Neuronal stem cell (in vitro differentiated cells): ENCODE data around the gene AMMECR1.
"Not testable (repeated sequence)": the region's sequence is repeated elsewhere in the genome, so short reads cannot be mapped to it uniquely, and the experiment has no call there.

Experiments used
- DNase-seq: peaks from one replicate; pipeline ENCODE4 v3.0.0-alpha.2; 2013; ENCODE audit warnings: low spot score
- H2AFZ ChIP-seq: one replicate; pipeline ENCODE4 v1.6.1; 2013; ENCODE audit warnings: mild to moderate bottlenecking, low read length, inconsistent platforms
- H2AK5ac ChIP-seq: 2 replicates; pipeline ENCODE4 v1.6.1; 2013; ENCODE audit warnings: low read depth, mild to moderate bottlenecking, inconsistent platforms, low read length, moderate library complexity, mixed read lengths
- H2BK120ac ChIP-seq: 2 replicates; pipeline ENCODE4 v1.6.1; 2013; ENCODE audit warnings: low read depth, mild to moderate bottlenecking, inconsistent platforms, low read length, moderate library complexity, mixed read lengths
- H2BK12ac ChIP-seq: one replicate; pipeline ENCODE4 v1.6.1; 2013; ENCODE audit warnings: low read length, inconsistent platforms
- H2BK15ac ChIP-seq: 2 replicates; pipeline ENCODE4 v1.6.1; 2013; ENCODE audit warnings: mild to moderate bottlenecking, low read length, inconsistent platforms, mixed read lengths
- H2BK5ac ChIP-seq: one replicate; pipeline ENCODE4 v1.6.1; 2013; ENCODE audit warnings: inconsistent platforms, mild to moderate bottlenecking, low read length, moderate library complexity
- H3K14ac ChIP-seq: one replicate; pipeline ENCODE4 v1.6.1; 2013; ENCODE audit warnings: low read length, inconsistent platforms
- H3K18ac ChIP-seq: 2 replicates; pipeline ENCODE4 v1.6.1; 2013; ENCODE audit warnings: low read length, inconsistent platforms
- H3K23ac ChIP-seq: 2 replicates; pipeline ENCODE4 v1.6.1; 2013; ENCODE audit warnings: low read depth, mild to moderate bottlenecking, mixed read lengths, low read length, inconsistent platforms; ENCODE audit not compliant: poor library complexity
- H3K27ac ChIP-seq: replicated peaks from 3 replicates; pipeline ENCODE4 v1.5.1; 2013; ENCODE audit warnings: low read length, inconsistent platforms
- H3K27me3 ChIP-seq, 3 experiments: 2 replicates each; pipeline ENCODE4 v1.6.1; 2013; ENCODE audit warnings: low read length in 3 of 3, mild to moderate bottlenecking in 2 of 3, inconsistent platforms in 1 of 3, low read depth in 1 of 3, mixed read lengths in 1 of 3, moderate library complexity in 1 of 3; ENCODE audit not compliant: control insufficient read depth in 3 of 3, insufficient read depth in 3 of 3
- H3K36me3 ChIP-seq, 2 donors: replicated peaks in 1 of 2; 2 replicates each; pipeline ENCODE4 v1.6.1; 2013; ENCODE audit warnings: low read length in 2 of 2; ENCODE audit not compliant: control insufficient read depth in 2 of 2, insufficient read depth in 2 of 2
- H3K4ac ChIP-seq: 2 replicates; pipeline ENCODE4 v1.6.1; 2013; ENCODE audit warnings: inconsistent platforms, mild to moderate bottlenecking, low read length, moderate library complexity
- H3K4me1 ChIP-seq, 2 donors: 1 replicate in 1 of 2; 2 replicates in 1 of 2; pipeline ENCODE4 v1.6.1; 2013; ENCODE audit warnings: low read length in 2 of 2, low read depth in 1 of 2; ENCODE audit not compliant: control insufficient read depth in 2 of 2, insufficient read depth in 1 of 2
- H3K4me2 ChIP-seq: one replicate; pipeline ENCODE4 v1.6.1; 2013; ENCODE audit warnings: mild to moderate bottlenecking, low read length, inconsistent platforms; ENCODE audit not compliant: insufficient read depth, poor library complexity, severe bottlenecking
- H3K4me3 ChIP-seq, 2 donors: 2 replicates each; pipeline ENCODE4 v1.5.1; 2013; ENCODE audit warnings: low read length in 2 of 2, mild to moderate bottlenecking in 2 of 2, inconsistent platforms in 1 of 2, moderate library complexity in 1 of 2
- H3K79me1 ChIP-seq: one replicate; pipeline ENCODE4 v1.6.1; 2013; ENCODE audit warnings: low read depth, mild to moderate bottlenecking, inconsistent platforms, low read length, moderate library complexity
- H3K9ac ChIP-seq: one replicate; pipeline ENCODE4 v1.6.1; 2013; ENCODE audit warnings: mild to moderate bottlenecking, low read depth, low read length, inconsistent platforms; ENCODE audit not compliant: poor library complexity
- H3K9me3 ChIP-seq, 2 donors: replicated peaks in 1 of 2; 2 replicates each; pipeline versions ENCODE3 to v1.6.1; 2013; ENCODE audit warnings: low read length in 2 of 2, mild to moderate bottlenecking in 2 of 2, inconsistent platforms in 1 of 2, low read depth in 1 of 2, mixed read lengths in 1 of 2, moderate library complexity in 1 of 2; ENCODE audit not compliant: control insufficient read depth in 2 of 2, insufficient read depth in 1 of 2
- H4K8ac ChIP-seq: one replicate; pipeline ENCODE4 v1.6.1; 2013; ENCODE audit warnings: low read depth, mild to moderate bottlenecking, inconsistent platforms, low read length, moderate library complexity
- H4K91ac ChIP-seq: one replicate; pipeline ENCODE4 v1.6.1; 2013; ENCODE audit warnings: low read length, low read depth, mild to moderate bottlenecking, inconsistent platforms; ENCODE audit not compliant: poor library complexity
- WGBS, 2 donors: extraction: QIAGEN DNeasy Blood & Tissue Kit; methylation state at CpG; one replicate each; pipeline ENCODE4 v1.1.7; 2013; ENCODE audit warnings: missing lambda C conversion rate in 2 of 2, mixed read lengths in 1 of 2; ENCODE audit not compliant: insufficient read length in 2 of 2, insufficient replicate concordance in 1 of 2; ENCODE audit errors: extremely low coverage in 2 of 2; 5-methylcytosine and 5-hydroxymethylcytosine counted together

AMMECR1 gene

GRCh38 chrX:110241816-110242215, 76.1 kb downstream of the AMMECR1 start:
- Histone ChIP-seq H4K91ac (no peak overlapping the region), H3K4me1 (no peaks in the 10 kb centered on the region), H3K23ac (no peak overlapping the region), H3K27me3 (no peaks in the 10 kb centered on the region), H3K9ac (no peak overlapping the region), H3K27ac (no peak overlapping the region), H3K36me3 (no peaks in the 10 kb centered on the region), H3K4ac (no peak overlapping the region), H2AFZ (no peak overlapping the region), H2BK12ac (no peak overlapping the region), H2BK120ac (no peak overlapping the region), H2BK5ac (no peak overlapping the region), H3K18ac (no peak overlapping the region), H3K9me3 (no peaks in the 10 kb centered on the region), H4K8ac (no peak overlapping the region), H3K4me2 (no peak overlapping the region), H2BK15ac (no peak overlapping the region), H3K4me3 (no peak overlapping the region), H2AK5ac (no peak overlapping the region), H3K14ac (no peak overlapping the region), H3K79me1 (no peaks in the 10 kb centered on the region)
- WGBS, 2 donors, result no CpG with 5 or more reads among the region's 1 CpG
- DNase-seq, result no peak

DNA sequence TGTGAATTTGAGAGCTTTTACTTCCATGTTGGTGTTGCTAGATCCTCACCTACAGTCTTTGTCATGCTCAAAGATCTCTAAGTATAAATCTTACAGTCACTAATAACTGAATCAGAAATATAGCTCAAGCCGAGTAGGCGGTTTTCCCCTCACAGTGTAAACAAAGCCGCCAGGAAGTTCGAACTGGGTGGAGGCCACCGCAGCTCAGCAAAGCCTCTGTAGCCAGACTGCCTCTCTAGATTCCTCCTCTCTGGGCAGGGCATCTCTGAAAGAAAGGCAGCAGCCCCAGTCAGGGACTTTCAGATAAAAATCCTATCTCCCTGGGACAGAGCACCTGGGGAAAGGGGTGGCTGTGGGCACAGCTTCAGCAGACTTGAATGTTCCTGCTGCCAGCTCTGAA, 79.6 kb downstream of the AMMECR1 start:
- H3K36me3 ChIP-seq, H3K27me3 ChIP-seq, H3K4me2 ChIP-seq, H3K23ac ChIP-seq, H2BK12ac ChIP-seq, H4K8ac ChIP-seq, H3K4me1 ChIP-seq, DNase-seq, H4K91ac ChIP-seq, H3K9ac ChIP-seq, H2AK5ac ChIP-seq, H2BK120ac ChIP-seq, H2BK5ac ChIP-seq, H3K18ac ChIP-seq, H3K4ac ChIP-seq, H3K14ac ChIP-seq, H3K9me3 ChIP-seq, H3K79me1 ChIP-seq, H3K4me3 ChIP-seq, H2AFZ ChIP-seq, H2BK15ac ChIP-seq, H3K27ac ChIP-seq: not testable (repeated sequence)
- no CpG with 5 or more reads among the region's 5 CpGs for WGBS, 2 donors

DNA sequence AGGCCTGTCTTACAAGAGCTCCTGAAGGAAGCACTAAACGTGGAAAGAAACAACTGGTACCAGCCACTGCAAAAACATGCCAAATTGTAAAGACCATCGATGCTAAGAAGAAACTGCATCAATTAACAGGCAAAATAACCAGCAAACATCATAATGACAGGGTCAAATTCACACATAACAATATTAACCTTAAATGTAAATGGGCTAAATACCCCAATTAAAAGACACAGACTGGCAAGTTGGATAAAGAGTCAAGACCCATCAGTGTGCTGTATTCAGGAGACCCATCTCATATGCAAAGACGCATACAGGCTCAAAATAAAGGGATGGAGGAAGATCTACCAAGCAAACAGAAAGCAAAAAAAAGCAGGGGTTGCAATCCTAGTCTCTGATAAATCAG, 86.4 kb downstream of the AMMECR1 start:
- not testable (repeated sequence) for H4K8ac ChIP-seq, H3K27ac ChIP-seq, H3K27me3 ChIP-seq, H3K4me2 ChIP-seq, H3K4me3 ChIP-seq, H2BK15ac ChIP-seq, H2AFZ ChIP-seq, H2BK120ac ChIP-seq, H2BK12ac ChIP-seq, H2BK5ac ChIP-seq, H3K23ac ChIP-seq, H3K9me3 ChIP-seq, H3K14ac ChIP-seq, H3K36me3 ChIP-seq, H4K91ac ChIP-seq, H3K18ac ChIP-seq, H3K79me1 ChIP-seq, H2AK5ac ChIP-seq, H3K4ac ChIP-seq, H3K9ac ChIP-seq, H3K4me1 ChIP-seq, DNase-seq
- WGBS, 2 donors, result no CpG with 5 or more reads among the region's 3 CpGs

DNA sequence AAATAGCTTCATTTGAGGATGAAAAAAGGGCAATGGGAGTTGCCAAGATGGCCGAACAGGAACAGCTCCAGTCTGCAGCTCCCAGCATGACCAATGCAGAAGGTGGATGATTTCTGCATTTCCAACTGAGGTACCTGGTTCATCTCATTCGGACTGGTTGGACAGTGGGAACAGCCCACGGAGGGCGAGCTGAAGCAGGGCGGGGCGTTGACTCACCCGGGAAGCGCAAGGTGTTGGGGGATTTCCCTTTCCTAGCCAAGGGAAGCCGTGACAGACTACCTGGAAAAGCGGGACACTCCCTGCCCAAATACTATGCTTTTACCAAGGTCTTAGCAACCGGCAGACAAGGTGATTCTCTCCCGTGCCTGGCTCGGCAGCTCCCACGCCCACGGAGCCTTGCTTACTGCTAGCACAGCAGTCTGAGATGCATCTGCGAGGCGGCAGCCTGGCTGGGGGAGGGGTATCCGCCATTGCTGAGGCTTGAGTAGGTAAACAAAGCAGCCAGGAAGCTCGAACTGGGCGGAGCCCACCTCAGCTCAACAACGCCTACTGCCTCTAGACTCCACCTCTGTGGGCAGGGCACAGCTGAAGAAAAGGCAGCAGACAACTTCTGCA, 88.3 kb downstream of the AMMECR1 start:
- H3K9me3 ChIP-seq, H2BK15ac ChIP-seq, H3K14ac ChIP-seq, H4K8ac ChIP-seq, H3K4me3 ChIP-seq, H3K4me1 ChIP-seq, H2AK5ac ChIP-seq, H4K91ac ChIP-seq, DNase-seq, H2BK12ac ChIP-seq, H3K27me3 ChIP-seq, H3K4ac ChIP-seq, H3K27ac ChIP-seq, H3K23ac ChIP-seq, H2BK5ac ChIP-seq, H3K36me3 ChIP-seq, H3K79me1 ChIP-seq, H2BK120ac ChIP-seq, H3K4me2 ChIP-seq, H3K9ac ChIP-seq, H2AFZ ChIP-seq: not testable (repeated sequence)
- no CpG with 5 or more reads among the region's 21 CpGs for WGBS, 2 donors
- peak overlapping the region; percentile 17 for H3K18ac ChIP-seq
